ENCODE measurements around the gene EMP1. TPM values are rescaled to one million over a fixed set of nuclear protein-coding genes. Genes with fewer than 3 reads are reported as not detected.

The EMP1 gene
- total RNA-seq, 1 experiment from 2014 or later: 18.6 TPM

DNA sequence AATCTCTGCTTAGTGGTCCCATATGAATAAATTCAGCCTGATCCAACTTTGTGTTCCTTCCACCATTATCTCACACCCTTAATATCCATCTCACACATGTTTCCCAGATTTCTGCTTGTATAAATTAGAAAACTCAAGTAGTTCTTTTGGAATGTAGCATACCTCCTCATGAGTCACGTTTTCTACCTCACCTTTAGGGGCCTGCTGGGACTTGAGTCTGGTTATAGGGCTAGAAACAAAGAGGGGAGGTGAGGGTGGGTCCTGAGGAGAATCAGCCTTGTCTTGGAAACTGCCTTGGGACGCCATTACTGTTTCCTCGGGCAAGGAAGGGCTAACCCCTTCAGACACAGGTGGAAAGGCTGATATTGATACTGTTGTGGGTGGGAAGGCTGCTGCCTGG, 51.1 kb downstream of the EMP1 start:
- Histone ChIP-seq H3K36me3 (ENCODE audit: control insufficient read depth, insufficient read depth, low read length) (no peaks in the 10 kb centered on the region), H3K4me3 (ENCODE audit: low read depth in 2 of 2, low read length in 2 of 2) (no peak overlapping the region), H3K4me1 (ENCODE audit: control insufficient read depth, insufficient read depth, low read length) (no peaks in the 10 kb centered on the region), H3K9me3 (ENCODE audit: control insufficient read depth, insufficient read depth, low read depth, low read length) (no peaks in the 10 kb centered on the region), H3K27ac (ENCODE audit: low read length) (no peak overlapping the region), H3K27me3 (ENCODE audit: control insufficient read depth, insufficient read depth, low read length) (no peaks in the 10 kb centered on the region; the same call in 1 of the 2 replicates)
- in situ Hi-C loops (cut with HindIII; ENCODE audit: low pct_unique_long_range_greater_than_20kb, low sequenced_read_pairs) (no loop called here), intact Hi-C loops (cut with micrococcal nuclease; ENCODE audit: unreplicated experiment) (no loop called here)
- CTCF ChIA-PET: no interaction called here
- no peak for ATAC-seq
- TF ChIP-seq, protein P1, sequence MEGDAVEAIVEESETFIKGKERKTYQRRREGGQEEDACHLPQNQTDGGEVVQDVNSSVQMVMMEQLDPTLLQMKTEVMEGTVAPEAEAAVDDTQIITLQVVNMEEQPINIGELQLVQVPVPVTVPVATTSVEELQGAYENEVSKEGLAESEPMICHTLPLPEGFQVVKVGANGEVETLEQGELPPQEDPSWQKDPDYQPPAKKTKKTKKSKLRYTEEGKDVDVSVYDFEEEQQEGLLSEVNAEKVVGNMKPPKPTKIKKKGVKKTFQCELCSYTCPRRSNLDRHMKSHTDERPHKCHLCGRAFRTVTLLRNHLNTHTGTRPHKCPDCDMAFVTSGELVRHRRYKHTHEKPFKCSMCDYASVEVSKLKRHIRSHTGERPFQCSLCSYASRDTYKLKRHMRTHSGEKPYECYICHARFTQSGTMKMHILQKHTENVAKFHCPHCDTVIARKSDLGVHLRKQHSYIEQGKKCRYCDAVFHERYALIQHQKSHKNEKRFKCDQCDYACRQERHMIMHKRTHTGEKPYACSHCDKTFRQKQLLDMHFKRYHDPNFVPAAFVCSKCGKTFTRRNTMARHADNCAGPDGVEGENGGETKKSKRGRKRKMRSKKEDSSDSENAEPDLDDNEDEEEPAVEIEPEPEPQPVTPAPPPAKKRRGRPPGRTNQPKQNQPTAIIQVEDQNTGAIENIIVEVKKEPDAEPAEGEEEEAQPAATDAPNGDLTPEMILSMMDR (IDR thresholded peaks at IDR 0.05): no peak
- TF ChIP-seq SIN3A (IDR thresholded peaks at IDR 0.05; ENCODE audit: borderline replicate concordance, insufficient read depth, low read depth, low read length): no peak
- TF ChIP-seq POLR2AphosphoS5 (IDR thresholded peaks at IDR 0.05; ENCODE audit: low read depth, low read length): no peak
- TF ChIP-seq, protein P2, sequence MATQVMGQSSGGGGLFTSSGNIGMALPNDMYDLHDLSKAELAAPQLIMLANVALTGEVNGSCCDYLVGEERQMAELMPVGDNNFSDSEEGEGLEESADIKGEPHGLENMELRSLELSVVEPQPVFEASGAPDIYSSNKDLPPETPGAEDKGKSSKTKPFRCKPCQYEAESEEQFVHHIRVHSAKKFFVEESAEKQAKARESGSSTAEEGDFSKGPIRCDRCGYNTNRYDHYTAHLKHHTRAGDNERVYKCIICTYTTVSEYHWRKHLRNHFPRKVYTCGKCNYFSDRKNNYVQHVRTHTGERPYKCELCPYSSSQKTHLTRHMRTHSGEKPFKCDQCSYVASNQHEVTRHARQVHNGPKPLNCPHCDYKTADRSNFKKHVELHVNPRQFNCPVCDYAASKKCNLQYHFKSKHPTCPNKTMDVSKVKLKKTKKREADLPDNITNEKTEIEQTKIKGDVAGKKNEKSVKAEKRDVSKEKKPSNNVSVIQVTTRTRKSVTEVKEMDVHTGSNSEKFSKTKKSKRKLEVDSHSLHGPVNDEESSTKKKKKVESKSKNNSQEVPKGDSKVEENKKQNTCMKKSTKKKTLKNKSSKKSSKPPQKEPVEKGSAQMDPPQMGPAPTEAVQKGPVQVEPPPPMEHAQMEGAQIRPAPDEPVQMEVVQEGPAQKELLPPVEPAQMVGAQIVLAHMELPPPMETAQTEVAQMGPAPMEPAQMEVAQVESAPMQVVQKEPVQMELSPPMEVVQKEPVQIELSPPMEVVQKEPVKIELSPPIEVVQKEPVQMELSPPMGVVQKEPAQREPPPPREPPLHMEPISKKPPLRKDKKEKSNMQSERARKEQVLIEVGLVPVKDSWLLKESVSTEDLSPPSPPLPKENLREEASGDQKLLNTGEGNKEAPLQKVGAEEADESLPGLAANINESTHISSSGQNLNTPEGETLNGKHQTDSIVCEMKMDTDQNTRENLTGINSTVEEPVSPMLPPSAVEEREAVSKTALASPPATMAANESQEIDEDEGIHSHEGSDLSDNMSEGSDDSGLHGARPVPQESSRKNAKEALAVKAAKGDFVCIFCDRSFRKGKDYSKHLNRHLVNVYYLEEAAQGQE (IDR thresholded peaks at IDR 0.05; ENCODE audit: insufficient read depth in 1 of 2, low read depth in 2 of 2, low read length in 1 of 2): no peak
- DNase-seq (ENCODE audit: low read depth, low spot score): no peak
- no TSS peak for BruUV-seq (replicated peaks)
- POLR2A ChIA-PET: no interaction called here

DNA sequence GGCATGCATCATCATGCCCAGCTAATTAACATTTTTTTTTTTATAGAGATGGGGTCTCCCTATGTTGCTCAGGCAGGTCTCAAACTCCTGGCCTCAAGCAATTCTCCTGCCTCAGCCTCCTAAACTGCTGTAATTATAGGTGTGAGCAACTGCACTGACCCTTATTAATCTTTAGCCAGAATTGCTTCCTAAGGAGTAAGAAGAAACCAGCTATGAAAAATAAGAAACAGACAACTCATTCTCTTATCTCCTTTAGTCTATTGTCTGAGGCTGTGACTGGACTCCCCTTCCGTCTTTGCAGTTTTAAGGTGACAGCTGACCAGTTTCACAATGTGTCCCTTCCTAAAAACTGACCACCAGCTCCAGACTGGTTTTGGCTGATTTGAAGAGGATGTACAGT, 52.4 kb downstream of the EMP1 start:
- DNase-seq (ENCODE audit: low read depth, low spot score) (no peak), ATAC-seq (no peak)
- H3K27me3 ChIP-seq (ENCODE audit: control insufficient read depth, insufficient read depth, low read length): no peaks in the 10 kb centered on the region; the same call in 1 of the 2 replicates
- no peaks in the 10 kb centered on the region for H3K36me3 ChIP-seq (ENCODE audit: control insufficient read depth, insufficient read depth, low read length)
- no peak for TF ChIP-seq SIN3A (IDR thresholded peaks at IDR 0.05; ENCODE audit: borderline replicate concordance, insufficient read depth, low read depth, low read length)
- TF ChIP-seq, protein P2 (IDR thresholded peaks at IDR 0.05; ENCODE audit: insufficient read depth in 1 of 2, low read depth in 2 of 2, low read length in 1 of 2): no peak
- no peak for TF ChIP-seq POLR2AphosphoS5 (IDR thresholded peaks at IDR 0.05; ENCODE audit: low read depth, low read length)
- no peak for TF ChIP-seq TCF7L2 (IDR thresholded peaks at IDR 0.05; ENCODE audit: low read depth, low read length)
- TF ChIP-seq, protein P1 (IDR thresholded peaks at IDR 0.05): no peak
- no peak overlapping the region for H3K27ac ChIP-seq (ENCODE audit: low read length)
- in situ Hi-C loops (cut with HindIII; ENCODE audit: low pct_unique_long_range_greater_than_20kb, low sequenced_read_pairs) (no loop called here), intact Hi-C loops (cut with micrococcal nuclease; ENCODE audit: unreplicated experiment) (no loop called here)
- ChIA-PET CTCF (interaction anchor here (0.7 kb wide), 1 partner anchor 35 kb away, joined by 3 read pairs; no protein-coding TSS in a partner anchor), POLR2A (no interaction called here)
- no TSS peak for BruUV-seq (replicated peaks)
- H3K4me3 ChIP-seq (ENCODE audit: low read depth in 2 of 2, low read length in 2 of 2): no peak overlapping the region
- no peaks in the 10 kb centered on the region for H3K4me1 ChIP-seq (ENCODE audit: control insufficient read depth, insufficient read depth, low read length)
- no peaks in the 10 kb centered on the region for H3K9me3 ChIP-seq (ENCODE audit: control insufficient read depth, insufficient read depth, low read depth, low read length)
